ENCODE measurements around the gene NPSR1. TPM values are rescaled to one million over a fixed set of nuclear protein-coding genes. Genes with fewer than 3 reads are reported as not detected.

The NPSR1 gene
- total and polyA plus RNA-seq, 4 experiments from 2014 or later = not detected

DNA sequence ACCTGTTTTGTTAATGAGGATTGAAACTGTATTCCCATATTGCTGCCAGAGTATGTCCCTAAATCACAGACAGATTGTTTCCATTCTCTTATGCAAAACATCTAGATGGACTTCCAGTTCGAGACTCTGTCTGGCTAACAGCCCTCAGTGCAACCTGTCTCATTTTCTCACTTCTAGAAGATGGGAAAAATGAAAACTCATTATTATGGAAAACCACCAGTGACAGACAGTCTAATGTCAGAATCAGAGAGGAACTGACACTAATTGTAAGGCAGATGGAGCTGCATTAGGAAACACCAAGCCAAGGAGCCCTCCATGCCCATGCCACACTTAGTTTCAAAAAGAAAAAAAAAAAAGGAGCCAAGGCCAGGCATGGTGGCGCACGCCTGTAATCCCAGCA is 61.6 kb downstream of the NPSR1 start:
- no peaks in the 10 kb centered on the region for H3K9me3 ChIP-seq (ENCODE audit: control insufficient read depth in 1 of 2, low read length in 2 of 2)
- H3K4me3 ChIP-seq (ENCODE audit: low read length in 2 of 2) = no peak overlapping the region
- no peaks in the 10 kb centered on the region for H3K27me3 ChIP-seq (ENCODE audit: insufficient read depth, low read length)
- no peak for DNase-seq
- no peaks in the 10 kb centered on the region for H3K36me3 Mint-ChIP-seq
- H3K4me1 Mint-ChIP-seq = peaks cover 25 to 49% (median 28%) of the 10 kb centered on the region in 4 donors
- no peak overlapping the region for H3K4me3 Mint-ChIP-seq
- no peak overlapping the region for H3K27ac ChIP-seq (ENCODE audit: low read depth, low read length)
- H3K27me3 Mint-ChIP-seq = no peaks in the 10 kb centered on the region
- no peak overlapping the region for H3K27ac Mint-ChIP-seq
- POLR2A ChIA-PET (ENCODE audit: partially characterized antibody) = no interaction called here
- peaks cover 28% of the 10 kb centered on the region for H3K4me1 ChIP-seq (ENCODE audit: insufficient read depth, low read length)
- intact Hi-C loops (cut with micrococcal nuclease) = no loop called here
- peaks cover 0 to 2% (median 0%) of the 10 kb centered on the region in 8 donors for H3K9me3 Mint-ChIP-seq
- CTCF ChIA-PET (ENCODE audit: partially characterized antibody) = no interaction called here
- no peaks in the 10 kb centered on the region for H3K36me3 ChIP-seq (ENCODE audit: insufficient read depth, low read length)

DNA sequence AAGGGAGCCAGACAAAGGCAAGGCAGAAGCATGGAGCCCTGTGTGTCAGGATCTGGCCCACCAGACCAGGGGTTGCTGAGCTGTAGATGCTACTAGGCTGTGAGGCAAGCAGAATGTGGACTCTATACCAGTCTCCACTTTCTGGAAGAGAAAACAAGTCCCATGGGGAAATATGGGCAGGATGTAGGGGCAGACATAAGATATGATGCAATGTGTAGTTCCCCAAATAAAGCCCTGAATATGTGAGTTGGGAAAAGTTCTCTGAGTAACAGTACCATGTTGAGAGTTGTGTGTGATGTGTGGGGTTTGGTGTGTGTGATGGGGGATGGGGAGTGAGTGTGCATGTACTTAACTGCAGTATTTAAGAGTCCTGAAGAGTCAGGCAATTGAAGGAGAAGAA is 62.3 kb downstream of the NPSR1 start:
- peaks cover 28% of the 10 kb centered on the region for H3K4me1 ChIP-seq (ENCODE audit: insufficient read depth, low read length)
- no peak overlapping the region for H3K27ac ChIP-seq (ENCODE audit: low read depth, low read length)
- POLR2A ChIA-PET (ENCODE audit: partially characterized antibody) = no interaction called here
- no peak for DNase-seq
- Mint-ChIP-seq H3K9me3 (peaks cover 0 to 3% (median 0%) of the 10 kb centered on the region in 8 donors), H3K4me3 (no peak overlapping the region), H3K27me3 (no peaks in the 10 kb centered on the region), H3K27ac (no peak overlapping the region), H3K36me3 (no peaks in the 10 kb centered on the region), H3K4me1 (peaks cover 29 to 55% (median 33%) of the 10 kb centered on the region in 4 donors)
- intact Hi-C loops (cut with micrococcal nuclease) = no loop called here
- no peaks in the 10 kb centered on the region for H3K27me3 ChIP-seq (ENCODE audit: insufficient read depth, low read length)
- no peaks in the 10 kb centered on the region for H3K9me3 ChIP-seq (ENCODE audit: control insufficient read depth in 1 of 2, low read length in 2 of 2)
- H3K36me3 ChIP-seq (ENCODE audit: insufficient read depth, low read length) = no peaks in the 10 kb centered on the region
- CTCF ChIA-PET (ENCODE audit: partially characterized antibody) = no interaction called here
- H3K4me3 ChIP-seq (ENCODE audit: low read length in 2 of 2) = no peak overlapping the region

DNA sequence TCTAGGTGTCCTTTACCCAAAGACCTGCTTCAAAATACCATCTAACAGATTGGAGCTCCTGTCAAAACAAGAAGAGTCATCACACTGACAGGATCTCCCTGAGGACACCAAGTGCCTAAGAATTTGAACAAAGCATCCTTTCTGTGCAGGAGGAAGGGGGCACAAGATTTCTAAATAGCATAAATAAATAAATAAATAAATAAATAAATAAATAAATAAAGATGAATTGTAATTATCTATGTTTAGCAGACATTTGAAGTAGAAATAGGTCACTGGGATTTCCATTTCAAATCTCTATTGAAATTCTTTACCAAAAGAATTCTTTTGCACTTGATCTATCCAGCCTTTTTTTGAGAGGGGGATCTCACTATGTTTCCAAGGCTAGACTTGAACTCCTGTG is 65.3 kb downstream of the NPSR1 start:
- H3K4me3 ChIP-seq (ENCODE audit: low read length in 2 of 2) = no peak overlapping the region
- H3K27ac ChIP-seq (ENCODE audit: low read depth, low read length) = no peak overlapping the region
- CTCF ChIA-PET (ENCODE audit: partially characterized antibody) = no interaction called here
- H3K27me3 ChIP-seq (ENCODE audit: insufficient read depth, low read length) = no peaks in the 10 kb centered on the region
- POLR2A ChIA-PET (ENCODE audit: partially characterized antibody) = no interaction called here
- Mint-ChIP-seq H3K4me3 (peak overlapping the region in 1 of 8 donors; percentile 52), H3K36me3 (no peaks in the 10 kb centered on the region), H3K27ac (no peak overlapping the region), H3K9me3 (peaks cover 0 to 3% (median 0%) of the 10 kb centered on the region in 8 donors), H3K27me3 (no peaks in the 10 kb centered on the region), H3K4me1 (peaks cover 28 to 46% (median 30%) of the 10 kb centered on the region in 4 donors)
- no peak for DNase-seq
- peaks cover 26% of the 10 kb centered on the region for H3K4me1 ChIP-seq (ENCODE audit: insufficient read depth, low read length)
- no peaks in the 10 kb centered on the region for H3K36me3 ChIP-seq (ENCODE audit: insufficient read depth, low read length)
- intact Hi-C loops (cut with micrococcal nuclease) = no loop called here
- H3K9me3 ChIP-seq (ENCODE audit: control insufficient read depth in 1 of 2, low read length in 2 of 2) = no peaks in the 10 kb centered on the region

DNA sequence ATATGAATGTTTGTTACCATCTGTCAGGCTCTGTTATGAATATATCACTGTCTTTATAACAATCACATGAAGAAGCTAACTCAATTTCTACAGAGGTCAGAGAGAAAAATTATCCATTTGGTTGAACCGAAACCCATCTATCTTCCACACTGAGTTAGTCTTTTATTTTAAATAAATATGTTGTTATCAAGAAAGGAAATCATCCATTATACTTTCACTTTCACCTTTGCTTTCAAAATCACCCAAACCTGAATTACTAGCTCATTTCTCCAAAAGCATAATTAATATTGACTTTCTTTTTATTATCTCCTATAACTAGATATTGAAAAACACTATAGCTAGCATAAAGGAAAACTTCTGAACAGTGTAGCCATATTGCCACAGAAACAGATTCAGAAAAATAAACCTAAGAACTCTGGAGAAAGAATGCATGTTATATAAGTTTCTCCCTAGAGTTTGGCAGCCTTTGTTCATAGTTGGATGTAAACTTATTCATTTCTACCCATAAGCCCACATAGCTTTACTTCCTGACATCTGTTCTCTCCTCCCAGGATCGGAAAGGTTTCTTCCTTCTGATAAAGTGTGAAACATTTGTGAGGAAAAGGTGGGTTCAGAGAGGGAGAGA is 66.0 kb downstream of the NPSR1 start:
- Mint-ChIP-seq H3K27ac (peak overlapping the region in 6 of 7 donors; percentile 13 to 86 (median 82)), H3K36me3 (no peaks in the 10 kb centered on the region), H3K9me3 (peaks cover 0 to 2% (median 0%) of the 10 kb centered on the region in 8 donors), H3K4me1 (peaks cover 21 to 40% (median 23%) of the 10 kb centered on the region in 4 donors), H3K4me3 (peak overlapping the region; percentile 55 to 78 (median 68)), H3K27me3 (no peaks in the 10 kb centered on the region)
- H3K4me3 ChIP-seq (ENCODE audit: low read length in 2 of 2) = no peak overlapping the region
- H3K4me1 ChIP-seq (ENCODE audit: insufficient read depth, low read length) = peaks cover 19% of the 10 kb centered on the region
- peak in 2 of 5 donors; percentile 1 to 4 for DNase-seq
- H3K27ac ChIP-seq (ENCODE audit: low read depth, low read length) = no peak overlapping the region
- intact Hi-C loops (cut with micrococcal nuclease) = no loop called here
- CTCF ChIA-PET (ENCODE audit: partially characterized antibody) = no interaction called here
- H3K27me3 ChIP-seq (ENCODE audit: insufficient read depth, low read length) = no peaks in the 10 kb centered on the region
- H3K36me3 ChIP-seq (ENCODE audit: insufficient read depth, low read length) = no peaks in the 10 kb centered on the region
- no peaks in the 10 kb centered on the region for H3K9me3 ChIP-seq (ENCODE audit: control insufficient read depth in 1 of 2, low read length in 2 of 2)
- POLR2A ChIA-PET (ENCODE audit: partially characterized antibody) = no interaction called here

DNA sequence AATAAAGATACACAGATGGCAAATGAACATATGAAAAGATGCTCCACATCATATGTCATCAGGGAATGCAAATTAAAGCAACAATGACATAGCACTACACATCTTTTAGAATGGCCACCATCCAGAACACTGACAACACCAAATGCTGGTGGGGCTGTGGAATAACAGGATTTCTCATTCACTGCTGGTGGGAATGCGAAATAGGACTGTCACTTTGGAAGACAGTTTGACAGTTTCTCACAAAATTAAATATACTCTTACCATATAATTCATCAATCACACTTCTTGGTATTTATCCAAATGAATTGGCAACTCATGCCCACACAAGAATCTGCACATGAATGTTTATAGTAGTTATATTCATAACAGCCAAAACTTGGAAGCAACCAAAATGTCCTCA is 68.2 kb downstream of the NPSR1 start:
- ChIA-PET POLR2A (ENCODE audit: partially characterized antibody) (no interaction called here), CTCF (ENCODE audit: partially characterized antibody) (no interaction called here)
- H3K4me3 ChIP-seq (ENCODE audit: low read length in 2 of 2) = no peak overlapping the region
- H3K36me3 ChIP-seq (ENCODE audit: insufficient read depth, low read length) = no peaks in the 10 kb centered on the region
- peaks cover 17 to 35% (median 19%) of the 10 kb centered on the region in 4 donors for H3K4me1 Mint-ChIP-seq
- no peak overlapping the region for H3K27ac ChIP-seq (ENCODE audit: low read depth, low read length)
- peaks cover 12% of the 10 kb centered on the region for H3K4me1 ChIP-seq (ENCODE audit: insufficient read depth, low read length)
- peaks cover 0 to 2% (median 0%) of the 10 kb centered on the region in 8 donors for H3K9me3 Mint-ChIP-seq
- no peaks in the 10 kb centered on the region for H3K27me3 ChIP-seq (ENCODE audit: insufficient read depth, low read length)
- no peaks in the 10 kb centered on the region for H3K9me3 ChIP-seq (ENCODE audit: control insufficient read depth in 1 of 2, low read length in 2 of 2)
- peak overlapping the region in 1 of 7 donors; percentile 28 for H3K27ac Mint-ChIP-seq
- H3K4me3 Mint-ChIP-seq = peak overlapping the region in 1 of 8 donors; percentile 12
- intact Hi-C loops (cut with micrococcal nuclease) = no loop called here
- no peaks in the 10 kb centered on the region for H3K27me3 Mint-ChIP-seq
- DNase-seq = no peak
- no peaks in the 10 kb centered on the region for H3K36me3 Mint-ChIP-seq

DNA sequence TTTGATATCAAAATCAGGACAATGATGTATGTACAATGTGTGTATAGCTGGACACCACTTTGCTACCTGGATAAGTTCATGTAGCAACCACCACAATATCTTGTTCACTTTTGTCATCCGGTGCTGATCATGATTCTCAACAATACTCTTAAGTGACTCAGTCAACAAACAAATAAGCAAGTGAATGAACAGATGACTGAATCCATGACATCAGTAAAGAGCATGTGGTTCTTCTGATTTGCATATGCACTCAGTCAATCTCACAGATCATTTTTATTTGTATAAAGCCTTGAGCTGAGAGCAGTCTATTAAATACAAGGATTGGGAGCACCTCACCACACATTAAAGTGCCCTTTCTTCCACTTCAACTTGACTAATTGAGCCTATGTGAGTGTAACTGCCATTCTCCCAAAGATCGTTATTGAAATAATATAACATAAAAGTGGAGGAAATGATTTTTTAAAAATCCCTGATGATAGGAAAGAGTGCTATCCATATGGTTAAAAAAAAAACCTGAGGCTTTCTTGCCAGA is 69.5 kb downstream of the NPSR1 start:
- H3K27ac Mint-ChIP-seq = no peak overlapping the region
- H3K27me3 ChIP-seq (ENCODE audit: insufficient read depth, low read length) = no peaks in the 10 kb centered on the region
- H3K36me3 ChIP-seq (ENCODE audit: insufficient read depth, low read length) = no peaks in the 10 kb centered on the region
- peaks cover 0 to 3% (median 0%) of the 10 kb centered on the region in 8 donors for H3K9me3 Mint-ChIP-seq
- no peaks in the 10 kb centered on the region for H3K36me3 Mint-ChIP-seq
- H3K4me1 Mint-ChIP-seq = peaks cover 17 to 31% (median 18%) of the 10 kb centered on the region in 4 donors
- no peaks in the 10 kb centered on the region for H3K9me3 ChIP-seq (ENCODE audit: control insufficient read depth in 1 of 2, low read length in 2 of 2)
- intact Hi-C loops (cut with micrococcal nuclease) = no loop called here
- POLR2A ChIA-PET (ENCODE audit: partially characterized antibody) = no interaction called here
- H3K27me3 Mint-ChIP-seq = no peaks in the 10 kb centered on the region
- H3K27ac ChIP-seq (ENCODE audit: low read depth, low read length) = no peak overlapping the region
- H3K4me3 ChIP-seq (ENCODE audit: low read length in 2 of 2) = no peak overlapping the region
- no peak for DNase-seq
- peaks cover 12% of the 10 kb centered on the region for H3K4me1 ChIP-seq (ENCODE audit: insufficient read depth, low read length)
- H3K4me3 Mint-ChIP-seq = no peak overlapping the region
- CTCF ChIA-PET (ENCODE audit: partially characterized antibody) = no interaction called here

DNA sequence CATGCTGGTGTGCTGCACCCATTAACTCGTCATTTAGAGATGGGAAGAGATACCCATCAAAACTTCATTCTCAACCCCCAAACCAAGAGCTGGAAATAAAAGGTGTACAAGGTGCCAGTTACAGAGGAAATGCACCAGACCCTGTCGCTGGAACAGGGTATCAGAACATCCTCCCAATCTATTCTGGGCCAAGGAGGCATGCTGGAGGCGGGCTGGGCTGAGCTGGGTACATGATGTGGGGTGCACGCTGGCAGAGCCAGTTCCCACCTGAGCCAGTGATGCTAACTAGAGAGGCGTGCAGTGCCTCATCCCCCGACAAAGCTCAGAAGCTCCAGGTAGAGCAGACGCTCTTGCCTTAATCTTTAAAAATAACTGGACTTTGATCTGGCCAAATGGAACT is 70.1 kb downstream of the NPSR1 start:
- CTCF ChIA-PET (ENCODE audit: partially characterized antibody) = no interaction called here
- no peaks in the 10 kb centered on the region for H3K27me3 ChIP-seq (ENCODE audit: insufficient read depth, low read length)
- peaks cover 7% of the 10 kb centered on the region for H3K4me1 ChIP-seq (ENCODE audit: insufficient read depth, low read length)
- POLR2A ChIA-PET (ENCODE audit: partially characterized antibody) = no interaction called here
- DNase-seq = no peak
- no peaks in the 10 kb centered on the region for H3K36me3 ChIP-seq (ENCODE audit: insufficient read depth, low read length)
- no peak overlapping the region for H3K4me3 Mint-ChIP-seq
- H3K27ac ChIP-seq (ENCODE audit: low read depth, low read length) = no peak overlapping the region
- intact Hi-C loops (cut with micrococcal nuclease) = no loop called here
- H3K9me3 ChIP-seq (ENCODE audit: control insufficient read depth in 1 of 2, low read length in 2 of 2) = no peaks in the 10 kb centered on the region
- H3K9me3 Mint-ChIP-seq = peaks cover 0 to 3% (median 0%) of the 10 kb centered on the region in 8 donors
- H3K27me3 Mint-ChIP-seq = no peaks in the 10 kb centered on the region
- peak overlapping the region in 1 of 7 donors; percentile 19 for H3K27ac Mint-ChIP-seq
- H3K36me3 Mint-ChIP-seq = no peaks in the 10 kb centered on the region
- peaks cover 12 to 25% (median 13%) of the 10 kb centered on the region in 4 donors for H3K4me1 Mint-ChIP-seq
- H3K4me3 ChIP-seq (ENCODE audit: low read length in 2 of 2) = no peak overlapping the region
